ENCODE measurements around the gene DOCK8.

DNA sequence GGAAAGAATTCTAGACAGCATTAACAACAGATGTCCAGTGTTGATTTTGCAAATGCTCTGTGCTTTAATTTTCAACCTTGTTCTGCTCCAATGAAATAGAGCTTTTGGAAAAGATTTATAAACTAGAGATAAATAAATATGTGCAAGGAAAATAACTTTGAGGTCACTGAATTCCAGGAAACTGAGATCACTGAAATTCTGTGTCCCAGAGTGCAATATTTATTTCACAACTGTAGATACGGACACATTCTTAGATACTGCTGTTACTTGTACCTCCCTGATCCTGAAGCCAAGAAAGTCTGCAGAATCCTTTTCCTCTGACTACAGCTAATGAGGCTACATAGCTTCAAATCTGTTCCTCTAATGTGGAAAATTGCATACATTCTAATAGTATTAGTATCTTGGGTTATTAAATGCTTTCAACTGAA, 222.9 kb downstream of the DOCK8 start:
- TF ChIP-seq POLR2A (IDR thresholded peaks at IDR 0.05): no peak
- TF ChIP-seq, protein P1, sequence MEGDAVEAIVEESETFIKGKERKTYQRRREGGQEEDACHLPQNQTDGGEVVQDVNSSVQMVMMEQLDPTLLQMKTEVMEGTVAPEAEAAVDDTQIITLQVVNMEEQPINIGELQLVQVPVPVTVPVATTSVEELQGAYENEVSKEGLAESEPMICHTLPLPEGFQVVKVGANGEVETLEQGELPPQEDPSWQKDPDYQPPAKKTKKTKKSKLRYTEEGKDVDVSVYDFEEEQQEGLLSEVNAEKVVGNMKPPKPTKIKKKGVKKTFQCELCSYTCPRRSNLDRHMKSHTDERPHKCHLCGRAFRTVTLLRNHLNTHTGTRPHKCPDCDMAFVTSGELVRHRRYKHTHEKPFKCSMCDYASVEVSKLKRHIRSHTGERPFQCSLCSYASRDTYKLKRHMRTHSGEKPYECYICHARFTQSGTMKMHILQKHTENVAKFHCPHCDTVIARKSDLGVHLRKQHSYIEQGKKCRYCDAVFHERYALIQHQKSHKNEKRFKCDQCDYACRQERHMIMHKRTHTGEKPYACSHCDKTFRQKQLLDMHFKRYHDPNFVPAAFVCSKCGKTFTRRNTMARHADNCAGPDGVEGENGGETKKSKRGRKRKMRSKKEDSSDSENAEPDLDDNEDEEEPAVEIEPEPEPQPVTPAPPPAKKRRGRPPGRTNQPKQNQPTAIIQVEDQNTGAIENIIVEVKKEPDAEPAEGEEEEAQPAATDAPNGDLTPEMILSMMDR (IDR thresholded peaks at IDR 0.05 in 8 of 11, conservative IDR thresholded peaks at IDR 0.05 in 3 of 11): no peak
